Natural killer cell (primary cell): ENCODE measurements around the gene MAX. TPM values are rescaled to one million over a fixed set of nuclear protein-coding genes. Genes with fewer than 3 reads are reported as not detected.

Experiments used
- ATAC-seq, 3 donors: fragments of 150-1000 bp in 2 of 3; fragments of 200-7000 bp in 1 of 3; cut with Tn5 transposase; 1 replicate in 1 of 3; 2 replicates in 2 of 3; pipeline ENCODE4 v1.10.0; 2021; ENCODE audit warnings: mild to moderate bottlenecking in 2 of 3, moderate library complexity in 2 of 3
- DNase-seq, 2 donors: peaks; one replicate each; pipeline versions ENCODE4 v3.0.0 to v3.0.0-alpha.2; 2013 to 2021; ENCODE audit warnings: mixed read lengths in 1 of 2
- H3K27ac ChIP-seq: one replicate; pipeline ENCODE4 v1.5.1; 2013; ENCODE audit warnings: mild to moderate bottlenecking, low read length
- H3K27me3 ChIP-seq: one replicate; pipeline ENCODE4 v1.6.1; 2013; ENCODE audit warnings: low read length; ENCODE audit not compliant: control insufficient read depth, insufficient read depth
- H3K36me3 ChIP-seq: one replicate; pipeline ENCODE4 v1.6.1; 2013; ENCODE audit warnings: low read length; ENCODE audit not compliant: control insufficient read depth, insufficient read depth
- H3K4me1 ChIP-seq: one replicate; pipeline ENCODE4 v1.6.1; 2013; ENCODE audit warnings: low read length; ENCODE audit not compliant: control insufficient read depth, insufficient read depth
- H3K4me3 ChIP-seq: one replicate; pipeline ENCODE4 v1.5.1; 2013; ENCODE audit warnings: low read length
- H3K9me3 ChIP-seq: one replicate; pipeline ENCODE4 v1.6.1; 2013; ENCODE audit warnings: low read length; ENCODE audit not compliant: control insufficient read depth, insufficient read depth
- H3K27ac Mint-ChIP-seq, 2 donors: one replicate each; pipeline ENCODE4 v1.8.0; 2022; ENCODE audit warnings: mild to moderate bottlenecking in 2 of 2, mixed read lengths in 2 of 2, moderate library complexity in 1 of 2
- H3K27me3 Mint-ChIP-seq, 2 donors: one replicate each; pipeline ENCODE4 v1.8.0; 2022; ENCODE audit warnings: low read depth in 2 of 2, mixed read lengths in 2 of 2
- H3K36me3 Mint-ChIP-seq: one replicate; pipeline ENCODE4 v1.8.0; 2022; ENCODE audit warnings: mixed read lengths
- H3K4me1 Mint-ChIP-seq, 2 donors: one replicate each; pipeline ENCODE4 v1.8.0; 2022; ENCODE audit warnings: mixed read lengths in 2 of 2
- H3K4me3 Mint-ChIP-seq: one replicate; pipeline ENCODE4 v1.8.0; 2022; ENCODE audit warnings: mild to moderate bottlenecking, moderate library complexity, mixed read lengths
- H3K9me3 Mint-ChIP-seq, 2 donors: one replicate each; pipeline ENCODE4 v1.8.0; 2022; ENCODE audit warnings: mixed read lengths in 2 of 2
- WGBS: methylation state at CpG from one replicate; pipeline ENCODE4 v1.1.7; 2013; ENCODE audit warnings: missing lambda C conversion rate; ENCODE audit not compliant: insufficient coverage; 5-methylcytosine and 5-hydroxymethylcytosine counted together
- intact Hi-C: fragments of 100-400 bp; cut with micrococcal nuclease; formaldehyde crosslinking; loops from one replicate; pipeline ENCODE4 v1.14.2; 2022
- total RNA-seq, 4 donors: library from RNA; stranded (reverse); fragments of 120-200 nt in 1 of 4; gene quantifications; one replicate each; pipeline versions ENCODE4 v1.2.3 to v1.2.4, GENCODE V29; 2013 to 2022
- TF ChIP-seq, protein P1 (sequence below): fragments of 200-600 bp; IDR thresholded peaks from one replicate; pipeline ENCODE4 v1.8.0; 2022; ENCODE audit warnings: antibody characterized with exemption

MAX gene
- total RNA-seq, 3 donors from 2014 or later (not counting 1 experiment from before 2014, with no cell fraction given), result 162 to 208 (median 191) TPM

- Histone ChIP-seq H3K4me1 (peaks cover 6% of the 10 kb centered on the region), H3K4me3 (no peak overlapping the region), H3K27me3 (no peaks in the 10 kb centered on the region), H3K9me3 (no peaks in the 10 kb centered on the region), H3K36me3 (peaks cover 80% of the 10 kb centered on the region), H3K27ac (no peak overlapping the region)
- Mint-ChIP-seq H3K4me1 (peaks cover 58 to 72% of the 10 kb centered on the region in 2 donors), H3K4me3 (no peak overlapping the region), H3K36me3 (peaks cover 20% of the 10 kb centered on the region), H3K9me3 (no peaks in the 10 kb centered on the region), H3K27me3 (no peaks in the 10 kb centered on the region), H3K27ac (peak overlapping the region; percentile 3 to 64)
- no peak for ATAC-seq
- WGBS, result 73% methylated on average over 4 of the region's 6 CpGs
- no peak for DNase-seq
- TF ChIP-seq, protein P1, sequence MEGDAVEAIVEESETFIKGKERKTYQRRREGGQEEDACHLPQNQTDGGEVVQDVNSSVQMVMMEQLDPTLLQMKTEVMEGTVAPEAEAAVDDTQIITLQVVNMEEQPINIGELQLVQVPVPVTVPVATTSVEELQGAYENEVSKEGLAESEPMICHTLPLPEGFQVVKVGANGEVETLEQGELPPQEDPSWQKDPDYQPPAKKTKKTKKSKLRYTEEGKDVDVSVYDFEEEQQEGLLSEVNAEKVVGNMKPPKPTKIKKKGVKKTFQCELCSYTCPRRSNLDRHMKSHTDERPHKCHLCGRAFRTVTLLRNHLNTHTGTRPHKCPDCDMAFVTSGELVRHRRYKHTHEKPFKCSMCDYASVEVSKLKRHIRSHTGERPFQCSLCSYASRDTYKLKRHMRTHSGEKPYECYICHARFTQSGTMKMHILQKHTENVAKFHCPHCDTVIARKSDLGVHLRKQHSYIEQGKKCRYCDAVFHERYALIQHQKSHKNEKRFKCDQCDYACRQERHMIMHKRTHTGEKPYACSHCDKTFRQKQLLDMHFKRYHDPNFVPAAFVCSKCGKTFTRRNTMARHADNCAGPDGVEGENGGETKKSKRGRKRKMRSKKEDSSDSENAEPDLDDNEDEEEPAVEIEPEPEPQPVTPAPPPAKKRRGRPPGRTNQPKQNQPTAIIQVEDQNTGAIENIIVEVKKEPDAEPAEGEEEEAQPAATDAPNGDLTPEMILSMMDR, result no peak
- intact Hi-C loops, result no loop called here
Measured at GRCh38 chr14:65084554-65085505, 17.5 kb downstream of the MAX start.

- Mint-ChIP-seq H3K36me3 (peaks cover 20% of the 10 kb centered on the region), H3K27me3 (no peaks in the 10 kb centered on the region), H3K4me1 (peaks cover 63 to 76% of the 10 kb centered on the region in 2 donors), H3K27ac (peak overlapping the region in 1 of 2 donors; percentile 55), H3K4me3 (no peak overlapping the region), H3K9me3 (no peaks in the 10 kb centered on the region)
- intact Hi-C loops, result no loop called here
- Histone ChIP-seq H3K36me3 (peaks cover 66% of the 10 kb centered on the region), H3K4me1 (peaks cover 13% of the 10 kb centered on the region), H3K4me3 (no peak overlapping the region), H3K27ac (no peak overlapping the region), H3K9me3 (no peaks in the 10 kb centered on the region), H3K27me3 (no peaks in the 10 kb centered on the region)
- TF ChIP-seq, protein P1, result no peak
- ATAC-seq (no peak), DNase-seq (no peak)
- 100% methylated on average over 2 of the region's 2 CpGs for WGBS
Measured at GRCh38 chr14:65082930-65083329, 19.4 kb downstream of the MAX start.

- ATAC-seq (no peak), DNase-seq (no peak)
- Mint-ChIP-seq H3K4me1 (peaks cover 62 to 73% of the 10 kb centered on the region in 2 donors), H3K27ac (peak overlapping the region; percentile 32 to 55), H3K27me3 (no peaks in the 10 kb centered on the region), H3K36me3 (peaks cover 12% of the 10 kb centered on the region), H3K9me3 (no peaks in the 10 kb centered on the region), H3K4me3 (no peak overlapping the region)
- peaks cover 13% of the 10 kb centered on the region for H3K4me1 ChIP-seq
- 93% methylated on average over 2 of the region's 2 CpGs for WGBS
- intact Hi-C loops, result no loop called here
- H3K27ac ChIP-seq, result no peak overlapping the region
- TF ChIP-seq, protein P1, result no peak
- no peaks in the 10 kb centered on the region for H3K9me3 ChIP-seq
- H3K4me3 ChIP-seq, result no peak overlapping the region
- H3K27me3 ChIP-seq, result no peaks in the 10 kb centered on the region
- peaks cover 67% of the 10 kb centered on the region for H3K36me3 ChIP-seq
Measured at GRCh38 chr14:65080960-65081747, 21.2 kb downstream of the MAX start.
